H1 (cell line): Measurements from ENCODE around the gene FANCE. TPM values are rescaled to one million over a fixed set of nuclear protein-coding genes. Genes with fewer than 3 reads are reported as not detected.

Source experiments
- CTCF ChIA-PET: fragments of 300-600 bp; sonication (Branson Sonifier 250); formaldehyde crosslinking; loops from one replicate; lab custom pipeline; 2021; ENCODE audit not compliant: partially characterized antibody; lab: Charles Lee
- POLR2A ChIA-PET: fragments of 300-600 bp; sonication (Branson Sonifier 250); formaldehyde crosslinking; loops from one replicate; lab custom pipeline; 2021; ENCODE audit warnings: inconsistent platforms; ENCODE audit not compliant: partially characterized antibody; lab: Charles Lee
- DNase-seq, 2 experiments: peaks; one replicate each; pipeline versions ENCODE4 v3.0.0 to v3.0.0-alpha.2; 2010 to 2022; ENCODE audit warnings: low spot score in 2 of 2, low read depth in 1 of 2, mixed read lengths in 1 of 2
- FAIRE-seq: peaks from 2 replicates; lab custom pipeline; 2011; peaks lifted over from hg19 to GRCh38; lab: Jason Lieb, UNC
- H2AFZ ChIP-seq: 2 replicates; pipeline ENCODE4 v1.8.1; 2012; ENCODE audit warnings: low read length, inconsistent platforms
- H2AK5ac ChIP-seq: 2 replicates; pipeline ENCODE4 v1.6.1; 2013; ENCODE audit warnings: low read depth, low read length
- H2BK120ac ChIP-seq: replicated peaks from 2 replicates; pipeline ENCODE3; 2013; ENCODE audit warnings: low read depth, low read length, inconsistent platforms
- H2BK12ac ChIP-seq: 2 replicates; pipeline ENCODE4 v1.6.1; 2013; ENCODE audit warnings: low read depth, low read length
- H2BK15ac ChIP-seq: 2 replicates; pipeline ENCODE4 v1.6.1; 2013; ENCODE audit warnings: low read length
- H2BK20ac ChIP-seq: 2 replicates; pipeline ENCODE4 v1.6.1; 2013; ENCODE audit warnings: low read length
- H2BK5ac ChIP-seq: 2 replicates; pipeline ENCODE4 v1.6.1; 2013; ENCODE audit warnings: low read depth, low read length
- H3K14ac ChIP-seq: 2 replicates; pipeline ENCODE4 v1.6.1; 2013; ENCODE audit warnings: inconsistent platforms; ENCODE audit not compliant: insufficient read length
- H3K18ac ChIP-seq: 2 replicates; pipeline ENCODE4 v1.6.1; 2013; ENCODE audit warnings: low read length; ENCODE audit errors: extremely low read depth
- H3K23ac ChIP-seq: 2 replicates; pipeline ENCODE4 v1.6.1; 2013; ENCODE audit warnings: inconsistent platforms; ENCODE audit not compliant: insufficient read length
- H3K23me2 ChIP-seq: 2 replicates; pipeline ENCODE4 v1.6.1; 2013; ENCODE audit warnings: low read depth, low read length
- H3K27ac ChIP-seq: 2 replicates; pipeline ENCODE4 v1.6.1; 2011; ENCODE audit warnings: low read depth, low read length, inconsistent platforms
- H3K27me3 ChIP-seq, 4 experiments: replicated peaks in 1 of 4; 1 replicate in 1 of 4; 2 replicates in 3 of 4; pipeline versions ENCODE4 v1.6.1 to v1.8.1; 2011 to 2013; ENCODE audit warnings: low read length in 3 of 4, mild to moderate bottlenecking in 3 of 4, inconsistent platforms in 2 of 4, mixed read lengths in 2 of 4, moderate library complexity in 1 of 4; ENCODE audit not compliant: control insufficient read depth in 3 of 4, insufficient read depth in 3 of 4; ENCODE audit errors: extremely low read depth in 1 of 4
- H3K36me3 ChIP-seq, 4 experiments: 2 replicates each; pipeline versions ENCODE4 v1.6.1 to v1.8.1; 2011 to 2013; ENCODE audit warnings: mild to moderate bottlenecking in 4 of 4, low read length in 3 of 4, moderate library complexity in 2 of 4, control low read depth in 1 of 4, inconsistent platforms in 1 of 4; ENCODE audit not compliant: insufficient read depth in 4 of 4, control insufficient read depth in 2 of 4
- H3K4ac ChIP-seq: replicated peaks from 2 replicates; pipeline ENCODE3; 2013; ENCODE audit warnings: low read length, low read depth, mixed read lengths, inconsistent platforms; ENCODE audit not compliant: insufficient read length
- H3K4me1 ChIP-seq, 4 experiments: replicated peaks in 1 of 4; 1 replicate in 1 of 4; 2 replicates in 3 of 4; pipeline versions ENCODE4 v1.6.1 to v1.8.1; 2011 to 2013; ENCODE audit warnings: low read length in 3 of 4, inconsistent platforms in 2 of 4, mixed read lengths in 1 of 4; ENCODE audit not compliant: insufficient read depth in 4 of 4, control insufficient read depth in 3 of 4
- H3K4me2 ChIP-seq, 2 experiments: 2 replicates each; pipeline versions ENCODE4 v1.6.1 to v1.8.1; 2011 to 2013; ENCODE audit warnings: low read depth in 2 of 2, low read length in 2 of 2, control low read depth in 1 of 2, inconsistent platforms in 1 of 2, mild to moderate bottlenecking in 1 of 2; ENCODE audit not compliant: insufficient read depth in 1 of 2
- H3K4me3 ChIP-seq, 4 experiments: fragments of 200-600, 300-600 bp in 1 of 4; sonication (generic), shearing (Covaris generic), sonication (Bioruptor Twin) in 1 of 4; 2 replicates each; pipeline versions ENCODE4 v1.5.1 to v1.8.1; 2011 to 2016; ENCODE audit warnings: low read length in 4 of 4, low read depth in 3 of 4, control low read depth in 2 of 4, inconsistent platforms in 2 of 4, mild to moderate bottlenecking in 2 of 4, mixed read lengths in 1 of 4, moderate library complexity in 1 of 4; ENCODE audit not compliant: insufficient read depth in 2 of 4; ENCODE audit errors: extremely low read depth in 1 of 4
- H3K56ac ChIP-seq: replicated peaks from 2 replicates; pipeline ENCODE3; 2013; ENCODE audit warnings: low read depth, mild to moderate bottlenecking, mixed read lengths, low read length, inconsistent platforms; ENCODE audit not compliant: insufficient read length
- H3K79me1 ChIP-seq: 2 replicates; pipeline ENCODE4 v1.6.1; 2013; ENCODE audit warnings: low read depth, low read length, control low read depth
- H3K79me2 ChIP-seq, 2 experiments: 2 replicates each; pipeline versions ENCODE4 v1.6.1 to v1.8.1; 2012 to 2013; ENCODE audit warnings: low read length in 2 of 2, mild to moderate bottlenecking in 2 of 2, inconsistent platforms in 1 of 2; ENCODE audit not compliant: insufficient read depth in 2 of 2, control insufficient read depth in 1 of 2
- H3K9ac ChIP-seq, 4 experiments: replicated peaks in 1 of 4; 1 replicate in 1 of 4; 2 replicates in 3 of 4; pipeline versions ENCODE4 v1.6.1 to v1.8.1; 2011 to 2013; ENCODE audit warnings: low read depth in 3 of 4, low read length in 3 of 4, control low read depth in 2 of 4, mild to moderate bottlenecking in 2 of 4, moderate library complexity in 2 of 4, inconsistent platforms in 1 of 4; ENCODE audit errors: extremely low read depth in 1 of 4
- H3K9me3 ChIP-seq, 2 experiments: 2 replicates each; pipeline versions ENCODE4 v1.6.1 to v1.8.1; 2012 to 2013; ENCODE audit warnings: mild to moderate bottlenecking in 2 of 2, moderate library complexity in 2 of 2, control low read depth in 1 of 2, inconsistent platforms in 1 of 2, low read depth in 1 of 2, low read length in 1 of 2, mixed read lengths in 1 of 2; ENCODE audit not compliant: insufficient read depth in 2 of 2
- H4K20me1 ChIP-seq, 2 experiments: replicated peaks in 1 of 2; 2 replicates each; pipeline versions ENCODE3 to v1.8.1; 2011 to 2013; ENCODE audit warnings: inconsistent platforms in 2 of 2, low read length in 2 of 2, mild to moderate bottlenecking in 1 of 2; ENCODE audit not compliant: insufficient read depth in 2 of 2, control insufficient read depth in 1 of 2
- H4K5ac ChIP-seq: 2 replicates; pipeline ENCODE4 v1.6.1; 2013; ENCODE audit warnings: low read length, low read depth, mixed read lengths, inconsistent platforms; ENCODE audit not compliant: insufficient read length
- H4K8ac ChIP-seq: 2 replicates; pipeline ENCODE4 v1.8.0; 2013; ENCODE audit warnings: mild to moderate bottlenecking, moderate library complexity, low read length, inconsistent platforms; ENCODE audit not compliant: insufficient read depth; ENCODE audit errors: extremely low read depth
- H4K91ac ChIP-seq: replicated peaks from 2 replicates; pipeline ENCODE3; 2013; ENCODE audit warnings: low read length, mixed read lengths, inconsistent platforms; ENCODE audit not compliant: insufficient read length
- CBX5 ChIP-seq: fragments of 300-800, 300-1000 bp; sonication (generic); IDR thresholded peaks from 2 replicates; pipeline ENCODE4 v1.7.1; 2016; ENCODE audit warnings: antibody characterized with exemption, low read length, low read depth
- CBX8 ChIP-seq: fragments of 300-800, 300-1000 bp; sonication (generic); IDR thresholded peaks from 2 replicates; pipeline ENCODE4 v1.7.1; 2016; ENCODE audit warnings: low read depth, low read length, borderline replicate concordance
- CTBP2 ChIP-seq: IDR thresholded peaks from 2 replicates; pipeline ENCODE4 v1.7.0; 2011; ENCODE audit warnings: borderline replicate concordance, mild to moderate bottlenecking, moderate library complexity, mixed read lengths, low read length; ENCODE audit not compliant: insufficient read depth, insufficient read length
- EGR1 ChIP-seq: IDR thresholded peaks from 2 replicates; pipeline ENCODE4 v1.6.1; 2011; ENCODE audit warnings: low read depth, low read length, borderline replicate concordance
- EZH2 ChIP-seq: fragments of 200-600 bp; sonication (generic); IDR thresholded peaks from 2 replicates; pipeline ENCODE4 v1.7.1; 2012; ENCODE audit warnings: low read depth, mild to moderate bottlenecking, moderate library complexity, low read length, inconsistent platforms; ENCODE audit not compliant: severe bottlenecking
- GTF2F1 ChIP-seq: IDR thresholded peaks from 2 replicates; pipeline ENCODE4 v1.6.1; 2012; ENCODE audit warnings: low read depth, low read length, improper control_type of control experiment, borderline replicate concordance
- SP2 ChIP-seq: IDR thresholded peaks from 2 replicates; pipeline ENCODE4 v1.6.1; 2012; ENCODE audit warnings: mild to moderate bottlenecking, low read length, inconsistent platforms
- SP4 ChIP-seq: IDR thresholded peaks from 2 replicates; pipeline ENCODE4 v1.6.1; 2012; ENCODE audit warnings: low read length, inconsistent platforms
- ZNF274 ChIP-seq: IDR thresholded peaks from 2 replicates; pipeline ENCODE4 v1.7.0; 2012; ENCODE audit warnings: low read length, borderline replicate concordance; ENCODE audit errors: extremely low read depth
- WGBS, 2 experiments: shearing (Covaris generic) in 1 of 2; methylation state at CpG; one replicate each; pipeline versions ENCODE4 v1.1.6 to v1.1.7; 2013 to 2015; ENCODE audit warnings: low lambda C conversion rate in 2 of 2, mixed read lengths in 2 of 2, inconsistent platforms in 1 of 2, low coverage in 1 of 2, missing lambda C conversion rate in 1 of 2; ENCODE audit not compliant: insufficient replicate concordance in 2 of 2, insufficient coverage in 1 of 2, insufficient read length in 1 of 2; ENCODE audit errors: extremely low coverage in 1 of 2, missing lambda C conversion rate in 1 of 2; 5-methylcytosine and 5-hydroxymethylcytosine counted together
- polyA plus RNA-seq, 7 experiments: library from polyadenylated mRNA; depleted of rRNA in 3 of 7; stranded (reverse) in 5 of 7; unstranded in 2 of 7; fragments of >200 nt in 5 of 7; fragments of 200-250 nt in 2 of 7; gene quantifications; 1 replicate in 5 of 7; 2 replicates in 1 of 7; 4 replicates in 1 of 7; pipeline versions ENCODE4 v1.2.1 to v1.2.3, GENCODE V29; 2011 to 2013; ENCODE audit warnings: missing spikeins in 2 of 7, mixed read lengths in 2 of 7
- total RNA-seq: library from RNA; stranded (reverse); fragmentation: NEBNext Ultra II Directional; extraction: Animal tissue kit (Norgen Biotek cat#: 25700); gene quantifications from 2 replicates; pipeline ENCODE4 v1.2.1, GENCODE V29; 2021

The FANCE gene
- total and polyA plus RNA-seq, 2 of the 8 experiments (the other 6 are each of a cell fraction or from before 2014, with no cell fraction given), result 16.1 to 17.0 TPM

- peak in 1 of 2 experiments; percentile 50 for DNase-seq
- no peak for FAIRE-seq
These were observed 23.4 kb downstream of the FANCE start for GRCh38 chr6:35475573-35475972.

More at GRCh38 chr6:35475573-35475972, 23.4 kb downstream of the FANCE start:
- Histone ChIP-seq H3K9ac (no peak overlapping the region), H4K5ac (no peak overlapping the region), H3K4me2 (no peak overlapping the region), H3K18ac (no peak overlapping the region), H2BK15ac (no peak overlapping the region), H4K20me1 (peaks cover 18 to 25% of the 10 kb centered on the region in 2 experiments), H2BK120ac (no peak overlapping the region), H2AK5ac (no peak overlapping the region), H3K27me3 (no peaks in the 10 kb centered on the region; a peak in 1 of 7 replicates), H3K9me3 (no peaks in the 10 kb centered on the region), H3K4ac (no peak overlapping the region), H3K56ac (no peak overlapping the region), H3K4me1 (no peaks in the 10 kb centered on the region; a peak in 4 of 7 replicates), H3K14ac (no peak overlapping the region), H3K23me2 (no peaks in the 10 kb centered on the region), H2AFZ (no peak overlapping the region), H2BK12ac (no peak overlapping the region), H3K4me3 (no peak overlapping the region), H3K79me1 (no peaks in the 10 kb centered on the region), H4K91ac (no peak overlapping the region), H3K79me2 (peaks cover 0 to 6% of the 10 kb centered on the region in 2 experiments; a peak in 1 of 4 replicates), H2BK20ac (no peak overlapping the region), H2BK5ac (no peak overlapping the region; the same call in 1 of the 2 replicates), H4K8ac (peak overlapping the region; percentile 66; the same call in 1 of the 2 replicates), H3K36me3 (peaks cover 12 to 46% (median 17%) of the 10 kb centered on the region in 4 experiments; a peak in 6 of 8 replicates), H3K23ac (no peak overlapping the region), H3K27ac (no peak overlapping the region)
- ChIA-PET POLR2A (interaction anchor here (0.6 to 37.6 kb wide), 7 partner anchors 2 to 275 kb away, joined by 3 to 1319 read pairs (median 4); partner anchors contain the start of genes FANCE, RPL10A and TEAD3), CTCF (interaction anchor here (1.2 to 2.5 kb wide), 2 partner anchors 15 to 21 kb away, joined by 4 to 6 read pairs; no protein-coding TSS in a partner anchor)
- no peak for TF ChIP-seq SP4
- TF ChIP-seq CBX8, result no peak
- no peak for TF ChIP-seq EZH2
- no peak for TF ChIP-seq SP2
- TF ChIP-seq EGR1, result no peak
- no peak for TF ChIP-seq CBX5
- TF ChIP-seq GTF2F1, result no peak
- no peak for TF ChIP-seq ZNF274
- TF ChIP-seq CTBP2, result no peak
- WGBS, 2 experiments, result 100% methylated on average over 4 of the region's 4 CpGs; no CpG with 5 or more reads in 1 of the 2 experiments
